WTC11 (cell line): ENCODE measurements around the gene STUB1. TPM values are rescaled to one million over a fixed set of nuclear protein-coding genes. Genes with fewer than 3 reads are reported as not detected.

Source experiments
- ATAC-seq: fragments of 200-7000 bp; cut with Tn5 transposase; 2 replicates; pipeline ENCODE4 v1.10.0; 2021; ENCODE audit warnings: mild to moderate bottlenecking, moderate library complexity
- CTCF ChIA-PET: fragments of 300-600 bp; sonication (Branson Sonifier 250); formaldehyde crosslinking; loops from one replicate; lab custom pipeline; 2021; ENCODE audit warnings: antibody characterized with exemption; lab: Charles Lee
- POLR2A ChIA-PET: fragments of 350-600 bp; sonication (Branson Sonifier 250); formaldehyde crosslinking; loops from one replicate; lab custom pipeline; 2021; ENCODE audit warnings: antibody characterized with exemption; lab: Charles Lee
- DNase-seq: peaks from one replicate; pipeline ENCODE4 v3.0.0; 2021; ENCODE audit warnings: low spot score
- H3K27ac Mint-ChIP-seq: 2 replicates; pipeline ENCODE4 v1.8.0; 2021; ENCODE audit warnings: mixed read lengths
- H3K27me3 Mint-ChIP-seq: 2 replicates; pipeline ENCODE4 v1.8.0; 2021; ENCODE audit warnings: low read depth, mild to moderate bottlenecking, moderate library complexity, mixed read lengths
- H3K36me3 Mint-ChIP-seq: 2 replicates; pipeline ENCODE4 v1.8.0; 2021; ENCODE audit warnings: mixed read lengths
- H3K4me1 Mint-ChIP-seq: 2 replicates; pipeline ENCODE4 v1.8.0; 2022; ENCODE audit warnings: mixed read lengths
- H3K4me3 Mint-ChIP-seq: 2 replicates; pipeline ENCODE4 v1.8.0; 2021; ENCODE audit warnings: mild to moderate bottlenecking, moderate library complexity, mixed read lengths
- H3K9me3 Mint-ChIP-seq: 2 replicates; pipeline ENCODE4 v1.8.0; 2021; ENCODE audit warnings: mixed read lengths
- ATF3 ChIP-seq: sonication (generic); formaldehyde crosslinking; conservative IDR thresholded peaks from 2 replicates; pipeline ENCODE4 v1.8.1; 2022; ENCODE audit warnings: mild to moderate bottlenecking, missing genetic modification reagents
- CBFB ChIP-seq: sonication (generic); formaldehyde crosslinking; IDR thresholded peaks from 2 replicates; pipeline ENCODE4 v1.8.1; 2022; ENCODE audit warnings: mild to moderate bottlenecking, low read depth, missing genetic modification reagents
- CDX4 ChIP-seq: fragments of 250-450 bp; sonication (Bioruptor Pico); IDR thresholded peaks from 2 replicates; pipeline ENCODE4 v1.9.0; 2021; ENCODE audit warnings: moderate library complexity, mild to moderate bottlenecking, inconsistent platforms, borderline replicate concordance
- CREB1 ChIP-seq: sonication (generic); formaldehyde crosslinking; IDR thresholded peaks from 2 replicates; pipeline ENCODE4 v1.8.0; 2023; ENCODE audit warnings: mild to moderate bottlenecking, missing genetic modification reagents
- ETV6 ChIP-seq: sonication (generic); formaldehyde crosslinking; IDR thresholded peaks from 2 replicates; pipeline ENCODE4 v1.8.1; 2022; ENCODE audit warnings: mild to moderate bottlenecking, missing genetic modification reagents
- FOXP1 ChIP-seq: sonication (generic); formaldehyde crosslinking; IDR thresholded peaks from 2 replicates; pipeline ENCODE4 v1.8.0; 2022; ENCODE audit warnings: missing genetic modification reagents, mild to moderate bottlenecking, moderate library complexity, borderline replicate concordance
- FOXP4 ChIP-seq: sonication (generic); formaldehyde crosslinking; IDR thresholded peaks from 2 replicates; pipeline ENCODE4 v1.8.0; 2022; ENCODE audit warnings: mild to moderate bottlenecking, missing genetic modification reagents
- GABPB1 ChIP-seq: sonication (generic); formaldehyde crosslinking; IDR thresholded peaks from 2 replicates; pipeline ENCODE4 v1.8.1; 2023; ENCODE audit warnings: mild to moderate bottlenecking, missing genetic modification reagents
- GRHL2 ChIP-seq: fragments of 250-450 bp; sonication (Bioruptor Pico); IDR thresholded peaks from 2 replicates; pipeline ENCODE4 v1.8.0; 2022; ENCODE audit warnings: mild to moderate bottlenecking, moderate library complexity; ENCODE audit not compliant: insufficient replicate concordance, severe bottlenecking
- GTF2I ChIP-seq: fragments of 250-450 bp; sonication (Bioruptor Pico); conservative IDR thresholded peaks from 2 replicates; pipeline ENCODE4 v1.4.0; 2021; ENCODE audit warnings: mild to moderate bottlenecking
- HMGA2 ChIP-seq: fragments of 250-450 bp; sonication (Bioruptor Pico); IDR thresholded peaks from 2 replicates; pipeline ENCODE4 v1.4.0; 2021; ENCODE audit warnings: mild to moderate bottlenecking, moderate library complexity
- HMGXB4 ChIP-seq: sonication (generic); formaldehyde crosslinking; IDR thresholded peaks from 2 replicates; pipeline ENCODE4 v1.8.1; 2023; ENCODE audit warnings: mild to moderate bottlenecking, moderate library complexity, missing genetic modification reagents
- MYBL2 ChIP-seq: sonication (generic); formaldehyde crosslinking; IDR thresholded peaks from 2 replicates; pipeline ENCODE4 v1.8.1; 2023; ENCODE audit warnings: mild to moderate bottlenecking, moderate library complexity, missing genetic modification reagents
- PRDM15 ChIP-seq: sonication (generic); formaldehyde crosslinking; IDR thresholded peaks from 2 replicates; pipeline ENCODE4 v1.8.0; 2022; ENCODE audit warnings: missing genetic modification reagents
- RORB ChIP-seq: fragments of 250-450 bp; sonication (Bioruptor Pico); IDR thresholded peaks from 2 replicates; pipeline ENCODE4 v1.9.0; 2021; ENCODE audit warnings: mild to moderate bottlenecking
- SP1 ChIP-seq: sonication (generic); formaldehyde crosslinking; conservative IDR thresholded peaks from 2 replicates; pipeline ENCODE4 v1.8.1; 2022; ENCODE audit warnings: missing genetic modification reagents
- STAT6 ChIP-seq: sonication (generic); formaldehyde crosslinking; conservative IDR thresholded peaks from 2 replicates; pipeline ENCODE4 v1.8.1; 2023; ENCODE audit warnings: mild to moderate bottlenecking, low read depth, missing genetic modification reagents, moderate library complexity
- TEAD4 ChIP-seq: sonication (generic); formaldehyde crosslinking; IDR thresholded peaks from 2 replicates; pipeline ENCODE4 v1.8.0; 2022; ENCODE audit warnings: mild to moderate bottlenecking, missing genetic modification reagents
- USF1 ChIP-seq: sonication (generic); formaldehyde crosslinking; IDR thresholded peaks from 2 replicates; pipeline ENCODE4 v1.8.0; 2022; ENCODE audit warnings: mild to moderate bottlenecking, missing genetic modification reagents
- ZBTB21 ChIP-seq: sonication (generic); formaldehyde crosslinking; IDR thresholded peaks from 2 replicates; pipeline ENCODE4 v1.8.1; 2023; ENCODE audit warnings: mild to moderate bottlenecking, missing genetic modification reagents, borderline replicate concordance
- ZNF317 ChIP-seq: sonication (generic); formaldehyde crosslinking; IDR thresholded peaks from 2 replicates; pipeline ENCODE4 v1.8.1; 2023; ENCODE audit warnings: low read depth, mild to moderate bottlenecking, moderate library complexity, missing genetic modification reagents, borderline replicate concordance
- ZNF416 ChIP-seq: fragments of 250-450 bp; sonication (Bioruptor Pico); IDR thresholded peaks from 2 replicates; pipeline ENCODE4 v1.9.0; 2021; ENCODE audit warnings: mild to moderate bottlenecking, inconsistent platforms
- ZNF425 ChIP-seq: fragments of 250-450 bp; sonication (Bioruptor Pico); conservative IDR thresholded peaks from 2 replicates; pipeline ENCODE4 v1.9.0; 2021; ENCODE audit warnings: mild to moderate bottlenecking
- total RNA-seq: library from RNA; stranded (reverse); gene quantifications from 3 replicates; pipeline ENCODE4 v1.2.3, GENCODE V29; 2021

Gene STUB1
- total RNA-seq, 1 experiment from 2014 or later, result 88.2 TPM

- TF ChIP-seq ZNF425, result no peak
- no peak for TF ChIP-seq CDX4 (CRISPR knock-in tag)
- TF ChIP-seq ZNF317 (CRISPR knock-in tag), result no peak
- TF ChIP-seq HMGA2, result no peak
- no peak for TF ChIP-seq HMGXB4
- TF ChIP-seq CREB1, result no peak
Observed at GRCh38 chr16:638836-639235, 41.4 kb upstream of the STUB1 start (continued).

GRCh38 chr16:640614-641013 is 39.6 kb upstream of the STUB1 start:
- Mint-ChIP-seq H3K9me3 (no peaks in the 10 kb centered on the region), H3K4me1 (peaks cover 26% of the 10 kb centered on the region), H3K27me3 (peaks cover 4% of the 10 kb centered on the region; the same call in 1 of the 2 replicates), H3K27ac (no peak overlapping the region), H3K36me3 (no peaks in the 10 kb centered on the region), H3K4me3 (peak overlapping the region; percentile 51)
- ATAC-seq (no peak), DNase-seq (no peak)
- POLR2A ChIA-PET, result no interaction called here
- CTCF ChIA-PET, result no interaction called here
- TF ChIP-seq GTF2I (CRISPR knock-in tag), result no peak
- no peak for TF ChIP-seq FOXP1 (CRISPR knock-in tag)
- TF ChIP-seq RORB (CRISPR knock-in tag), result no peak
- TF ChIP-seq ATF3, result no peak
- no peak for TF ChIP-seq GRHL2 (CRISPR knock-in tag)
- TF ChIP-seq CBFB, result no peak
- no peak for TF ChIP-seq MYBL2 (CRISPR knock-in tag)
- TF ChIP-seq SP1, result no peak
- no peak for TF ChIP-seq FOXP4 (CRISPR knock-in tag)
- no peak for TF ChIP-seq USF1 (CRISPR knock-in tag)
- TF ChIP-seq ETV6 (CRISPR knock-in tag), result no peak
- no peak for TF ChIP-seq STAT6 (CRISPR knock-in tag)
- TF ChIP-seq ZNF416 (CRISPR knock-in tag), result no peak
- TF ChIP-seq PRDM15 (CRISPR knock-in tag), result no peak
- no peak for TF ChIP-seq GABPB1
- no peak for TF ChIP-seq ZBTB21
- TF ChIP-seq CREB1, result no peak
- no peak for TF ChIP-seq TEAD4
- no peak for TF ChIP-seq HMGA2
